ENCODE measurements around the gene NOX4.

NOX4 gene

GRCh38 chr11:89443361-89444322 is 47.5 kb downstream of the NOX4 start:
- TF ChIP-seq, protein P1, sequence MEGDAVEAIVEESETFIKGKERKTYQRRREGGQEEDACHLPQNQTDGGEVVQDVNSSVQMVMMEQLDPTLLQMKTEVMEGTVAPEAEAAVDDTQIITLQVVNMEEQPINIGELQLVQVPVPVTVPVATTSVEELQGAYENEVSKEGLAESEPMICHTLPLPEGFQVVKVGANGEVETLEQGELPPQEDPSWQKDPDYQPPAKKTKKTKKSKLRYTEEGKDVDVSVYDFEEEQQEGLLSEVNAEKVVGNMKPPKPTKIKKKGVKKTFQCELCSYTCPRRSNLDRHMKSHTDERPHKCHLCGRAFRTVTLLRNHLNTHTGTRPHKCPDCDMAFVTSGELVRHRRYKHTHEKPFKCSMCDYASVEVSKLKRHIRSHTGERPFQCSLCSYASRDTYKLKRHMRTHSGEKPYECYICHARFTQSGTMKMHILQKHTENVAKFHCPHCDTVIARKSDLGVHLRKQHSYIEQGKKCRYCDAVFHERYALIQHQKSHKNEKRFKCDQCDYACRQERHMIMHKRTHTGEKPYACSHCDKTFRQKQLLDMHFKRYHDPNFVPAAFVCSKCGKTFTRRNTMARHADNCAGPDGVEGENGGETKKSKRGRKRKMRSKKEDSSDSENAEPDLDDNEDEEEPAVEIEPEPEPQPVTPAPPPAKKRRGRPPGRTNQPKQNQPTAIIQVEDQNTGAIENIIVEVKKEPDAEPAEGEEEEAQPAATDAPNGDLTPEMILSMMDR (IDR thresholded peaks at IDR 0.05; ENCODE audit: low read depth, low read length), result no peak
- TF ChIP-seq EZH2phosphoT487 (IDR thresholded peaks at IDR 0.05; ENCODE audit: low read depth), result no peak
- Histone ChIP-seq H3K4me1 (ENCODE audit: low read length) (no peaks in the 10 kb centered on the region), H3K4me2 (ENCODE audit: low read length) (no peak overlapping the region), H3K79me2 (ENCODE audit: low read length) (no peaks in the 10 kb centered on the region), H3K4me3 (ENCODE audit: low read length) (no peak overlapping the region), H3K27ac (ENCODE audit: low read length) (no peak overlapping the region), H3K9ac (ENCODE audit: low read length) (no peak overlapping the region), H3K36me3 (replicated peaks; ENCODE audit: low read depth, low read length) (no peaks in the 10 kb centered on the region), H2AFZ (ENCODE audit: low read depth, low read length) (no peak overlapping the region), H3K9me3 (ENCODE audit: insufficient read depth, low read length) (no peaks in the 10 kb centered on the region), H3K27me3 (ENCODE audit: low read depth, low read length) (no peaks in the 10 kb centered on the region), H4K20me1 (ENCODE audit: insufficient read depth, low read length) (no peaks in the 10 kb centered on the region)

- Histone ChIP-seq H3K79me2 (ENCODE audit: low read length) (no peaks in the 10 kb centered on the region), H4K20me1 (ENCODE audit: insufficient read depth, low read length) (no peaks in the 10 kb centered on the region), H2AFZ (ENCODE audit: low read depth, low read length) (no peak overlapping the region), H3K9me3 (ENCODE audit: insufficient read depth, low read length) (no peaks in the 10 kb centered on the region), H3K36me3 (replicated peaks; ENCODE audit: low read depth, low read length) (no peaks in the 10 kb centered on the region), H3K4me2 (ENCODE audit: low read length) (no peak overlapping the region), H3K27me3 (ENCODE audit: low read depth, low read length) (no peaks in the 10 kb centered on the region), H3K27ac (ENCODE audit: low read length) (no peak overlapping the region), H3K4me3 (ENCODE audit: low read length) (no peak overlapping the region), H3K9ac (ENCODE audit: low read length) (no peak overlapping the region), H3K4me1 (ENCODE audit: low read length) (no peaks in the 10 kb centered on the region)
- no peak for TF ChIP-seq EZH2phosphoT487 (IDR thresholded peaks at IDR 0.05; ENCODE audit: low read depth)
- TF ChIP-seq, protein P1 (IDR thresholded peaks at IDR 0.05; ENCODE audit: low read depth, low read length), result no peak
Observed at GRCh38 chr11:89442801-89443200, 48.4 kb downstream of the NOX4 start.

DNA sequence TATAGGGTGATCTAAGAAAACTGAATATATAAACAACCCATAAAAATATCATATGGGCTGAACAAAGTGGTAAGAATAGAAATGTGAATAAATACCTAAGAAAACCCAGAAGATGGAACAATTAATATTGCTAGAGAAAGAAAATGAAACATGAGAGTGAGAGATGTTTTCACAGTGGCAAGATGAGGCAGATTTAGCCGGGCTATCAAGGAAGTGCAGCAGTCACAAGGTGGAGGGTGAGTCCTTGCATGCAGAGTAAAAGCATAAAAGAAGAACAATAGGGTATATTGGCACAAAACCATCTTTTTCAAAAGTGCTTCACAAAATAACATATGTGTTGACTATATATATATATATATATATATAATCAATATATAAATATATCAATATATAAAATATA is 49.6 kb downstream of the NOX4 start:
- H3K79me2 ChIP-seq (ENCODE audit: low read length), result no peaks in the 10 kb centered on the region
- no peak for TF ChIP-seq EZH2phosphoT487 (IDR thresholded peaks at IDR 0.05; ENCODE audit: low read depth)
- TF ChIP-seq, protein P1 (IDR thresholded peaks at IDR 0.05; ENCODE audit: low read depth, low read length), result no peak
- H3K27ac ChIP-seq (ENCODE audit: low read length), result no peak overlapping the region
- no peak overlapping the region for H3K9ac ChIP-seq (ENCODE audit: low read length)
- H3K4me3 ChIP-seq (ENCODE audit: low read length), result no peak overlapping the region
- H3K36me3 ChIP-seq (replicated peaks; ENCODE audit: low read depth, low read length), result no peaks in the 10 kb centered on the region
- no peak overlapping the region for H2AFZ ChIP-seq (ENCODE audit: low read depth, low read length)
- H3K4me1 ChIP-seq (ENCODE audit: low read length), result no peaks in the 10 kb centered on the region
- H4K20me1 ChIP-seq (ENCODE audit: insufficient read depth, low read length), result no peaks in the 10 kb centered on the region
- no peak overlapping the region for H3K4me2 ChIP-seq (ENCODE audit: low read length)
- no peaks in the 10 kb centered on the region for H3K9me3 ChIP-seq (ENCODE audit: insufficient read depth, low read length)
- no peaks in the 10 kb centered on the region for H3K27me3 ChIP-seq (ENCODE audit: low read depth, low read length)

- Histone ChIP-seq H3K36me3 (replicated peaks; ENCODE audit: low read depth, low read length) (no peaks in the 10 kb centered on the region), H3K27me3 (ENCODE audit: low read depth, low read length) (no peaks in the 10 kb centered on the region), H3K4me3 (ENCODE audit: low read length) (no peak overlapping the region), H3K79me2 (ENCODE audit: low read length) (no peaks in the 10 kb centered on the region), H4K20me1 (ENCODE audit: insufficient read depth, low read length) (no peaks in the 10 kb centered on the region), H3K4me1 (ENCODE audit: low read length) (peaks cover 7% of the 10 kb centered on the region; the same call in 1 of the 2 replicates), H3K9ac (ENCODE audit: low read length) (no peak overlapping the region), H2AFZ (ENCODE audit: low read depth, low read length) (no peak overlapping the region), H3K27ac (ENCODE audit: low read length) (no peak overlapping the region), H3K4me2 (ENCODE audit: low read length) (no peak overlapping the region), H3K9me3 (ENCODE audit: insufficient read depth, low read length) (no peaks in the 10 kb centered on the region)
- TF ChIP-seq, protein P1 (IDR thresholded peaks at IDR 0.05; ENCODE audit: low read depth, low read length), result no peak
- no peak for TF ChIP-seq EZH2phosphoT487 (IDR thresholded peaks at IDR 0.05; ENCODE audit: low read depth)
Observed at GRCh38 chr11:89437317-89437716, 53.9 kb downstream of the NOX4 start.

All from OCI-LY3 (cell line).